Liver (tissue), 3 donors: ENCODE measurements around the gene RELN.

Experiments used
- GABPA ChIP-seq, 2 donors: IDR thresholded peaks in 1 of 2; conservative IDR thresholded peaks in 1 of 2; 2 replicates each; pipeline ENCODE4 v1.6.1; 2016; ENCODE audit warnings: antibody characterized with exemption in 2 of 2, mild to moderate bottlenecking in 1 of 2, moderate library complexity in 1 of 2
- TAF1 ChIP-seq: conservative IDR thresholded peaks from 2 replicates; pipeline ENCODE4 v1.6.1; 2016; ENCODE audit warnings: antibody characterized with exemption, mild to moderate bottlenecking
- TF ChIP-seq, protein P1 (sequence below): fragments of 150-350 bp; IDR thresholded peaks from 2 replicates; pipeline ENCODE4 v1.5.1; 2017; ENCODE audit warnings: improper control_type of control experiment, low read depth, low read length; ENCODE audit not compliant: missing input control
- TF ChIP-seq, protein P2 (sequence below): IDR thresholded peaks from 2 replicates; pipeline ENCODE4 v1.6.1; 2016; ENCODE audit warnings: antibody characterized with exemption
- donor health status: healthy.
- donor health status: healthy.

DNA sequence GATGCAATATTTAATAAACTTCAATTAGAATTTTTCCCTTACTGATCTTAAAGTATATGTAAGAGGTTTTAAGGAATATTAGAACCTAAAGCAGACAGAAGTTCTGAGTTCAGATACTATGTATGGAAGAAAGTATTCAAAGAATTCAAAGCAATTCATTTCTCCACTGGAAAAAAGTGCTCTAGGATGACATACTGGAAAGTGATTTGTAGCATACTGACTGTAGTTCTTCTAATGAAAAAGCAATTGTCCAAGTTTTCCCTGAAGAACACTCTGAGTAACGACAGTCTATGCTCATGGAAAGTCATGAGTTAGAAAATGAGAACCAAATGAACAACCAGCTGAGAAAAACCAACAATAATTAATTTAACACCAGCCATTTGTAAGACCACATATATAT, 362.7 kb downstream of the RELN start:
- TF ChIP-seq, protein P1, sequence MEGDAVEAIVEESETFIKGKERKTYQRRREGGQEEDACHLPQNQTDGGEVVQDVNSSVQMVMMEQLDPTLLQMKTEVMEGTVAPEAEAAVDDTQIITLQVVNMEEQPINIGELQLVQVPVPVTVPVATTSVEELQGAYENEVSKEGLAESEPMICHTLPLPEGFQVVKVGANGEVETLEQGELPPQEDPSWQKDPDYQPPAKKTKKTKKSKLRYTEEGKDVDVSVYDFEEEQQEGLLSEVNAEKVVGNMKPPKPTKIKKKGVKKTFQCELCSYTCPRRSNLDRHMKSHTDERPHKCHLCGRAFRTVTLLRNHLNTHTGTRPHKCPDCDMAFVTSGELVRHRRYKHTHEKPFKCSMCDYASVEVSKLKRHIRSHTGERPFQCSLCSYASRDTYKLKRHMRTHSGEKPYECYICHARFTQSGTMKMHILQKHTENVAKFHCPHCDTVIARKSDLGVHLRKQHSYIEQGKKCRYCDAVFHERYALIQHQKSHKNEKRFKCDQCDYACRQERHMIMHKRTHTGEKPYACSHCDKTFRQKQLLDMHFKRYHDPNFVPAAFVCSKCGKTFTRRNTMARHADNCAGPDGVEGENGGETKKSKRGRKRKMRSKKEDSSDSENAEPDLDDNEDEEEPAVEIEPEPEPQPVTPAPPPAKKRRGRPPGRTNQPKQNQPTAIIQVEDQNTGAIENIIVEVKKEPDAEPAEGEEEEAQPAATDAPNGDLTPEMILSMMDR = no peak
- TF ChIP-seq, protein P2, sequence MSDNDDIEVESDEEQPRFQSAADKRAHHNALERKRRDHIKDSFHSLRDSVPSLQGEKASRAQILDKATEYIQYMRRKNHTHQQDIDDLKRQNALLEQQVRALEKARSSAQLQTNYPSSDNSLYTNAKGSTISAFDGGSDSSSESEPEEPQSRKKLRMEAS = no peak
- TF ChIP-seq GABPA (IDR thresholded peaks at IDR 0.05 in 1 of 2, conservative IDR thresholded peaks at IDR 0.05 in 1 of 2) (no peak), TAF1 (no peak)
